Neural cell (in vitro differentiated cells): ENCODE measurements around the gene PTPRD. TPM values are rescaled to one million over a fixed set of nuclear protein-coding genes. Genes with fewer than 3 reads are reported as not detected.
"Not testable (repeated sequence)": the region's sequence is repeated elsewhere in the genome, so short reads cannot be mapped to it uniquely, and the experiment has no call there.

Experiments
- H2AFZ ChIP-seq: fragments of 200-600, 300-800 bp; sonication (generic), shearing (Covaris generic); 2 replicates; pipeline ENCODE4 v1.6.0; 2014; ENCODE audit warnings: low read depth, mild to moderate bottlenecking, antibody characterized with exemption, low read length, moderate library complexity
- H3F3A ChIP-seq: fragments of 200-600 bp; shearing (Covaris generic); 2 replicates; pipeline ENCODE4 v1.6.1; 2016; ENCODE audit warnings: mild to moderate bottlenecking, moderate library complexity, mixed read lengths, antibody characterized with exemption, low read length; ENCODE audit not compliant: insufficient read depth, poor library complexity, severe bottlenecking
- H3K27ac ChIP-seq: fragments of 200-600, 300-800 bp; sonication (generic), shearing (Covaris generic); 2 replicates; pipeline ENCODE4 v1.5.1; 2014; ENCODE audit warnings: mild to moderate bottlenecking, low read length, moderate library complexity
- H3K27me3 ChIP-seq: fragments of 300-800, 200-600 bp; sonication (generic), shearing (Covaris generic); 2 replicates; pipeline ENCODE4 v1.6.0; 2014; ENCODE audit warnings: mild to moderate bottlenecking, low read depth, low read length, moderate library complexity; ENCODE audit not compliant: insufficient read depth
- H3K36me3 ChIP-seq: fragments of 300-800, 200-600 bp; sonication (generic), shearing (Covaris generic); 2 replicates; pipeline ENCODE4 v1.5.1; 2014; ENCODE audit warnings: mild to moderate bottlenecking, antibody characterized with exemption, low read length, moderate library complexity; ENCODE audit not compliant: insufficient read depth
- H3K4me2 ChIP-seq: fragments of 300-800, 200-600 bp; sonication (generic), shearing (Covaris generic); 2 replicates; pipeline ENCODE4 v1.6.0; 2014; ENCODE audit warnings: mild to moderate bottlenecking, low read length
- H3K4me3 ChIP-seq: fragments of 300-800, 200-600 bp; sonication (generic), shearing (Covaris generic); 2 replicates; pipeline ENCODE4 v1.5.1; 2014; ENCODE audit warnings: mild to moderate bottlenecking, low read length, moderate library complexity
- H3K79me2 ChIP-seq: fragments of 200-600 bp; shearing (Covaris generic); replicated peaks from 2 replicates; pipeline ENCODE4 v1.6.0; 2014; ENCODE audit warnings: mild to moderate bottlenecking, low read length, moderate library complexity; ENCODE audit not compliant: insufficient read depth
- H3K9ac ChIP-seq: fragments of 300-800, 200-600 bp; sonication (generic), shearing (Covaris generic); 2 replicates; pipeline ENCODE4 v1.6.1; 2016; ENCODE audit warnings: mild to moderate bottlenecking, low read length, mixed read lengths
- H3K9me2 ChIP-seq: fragments of 200-600 bp; shearing (Covaris generic); 2 replicates; pipeline ENCODE4 v1.6.1; 2016; ENCODE audit warnings: mild to moderate bottlenecking, low read length, mixed read lengths; ENCODE audit not compliant: insufficient read depth
- H3K9me3 ChIP-seq: fragments of 200-600, 300-800 bp; sonication (generic), shearing (Covaris generic); 2 replicates; pipeline ENCODE4 v1.6.1; 2016; ENCODE audit warnings: mild to moderate bottlenecking, mixed run types, low read length, moderate library complexity, mixed read lengths
- H4K20me1 ChIP-seq: fragments of 200-600 bp; shearing (Covaris generic); 2 replicates; pipeline ENCODE4 v1.6.1; 2016; ENCODE audit warnings: mild to moderate bottlenecking, mixed run types; ENCODE audit not compliant: insufficient read depth
- CTCF ChIP-seq: fragments of 450-650 bp; IDR thresholded peaks from 2 replicates; pipeline ENCODE4 v1.5.1; 2014; ENCODE audit warnings: antibody characterized with exemption, mild to moderate bottlenecking, moderate library complexity; ENCODE audit not compliant: poor library complexity, severe bottlenecking
- EP300 ChIP-seq: fragments of 450-650 bp; conservative IDR thresholded peaks from 2 replicates; pipeline ENCODE4 v1.6.1; 2014; ENCODE audit warnings: antibody characterized with exemption, mild to moderate bottlenecking, moderate library complexity; ENCODE audit not compliant: poor library complexity, severe bottlenecking
- EZH2 ChIP-seq: fragments of 200-600, 300-800 bp; shearing (Covaris generic), sonication (generic); IDR thresholded peaks from 2 replicates; pipeline ENCODE4 v1.6.1; 2014; ENCODE audit warnings: antibody characterized with exemption, low read length, borderline replicate concordance, mild to moderate bottlenecking; ENCODE audit not compliant: insufficient read depth, poor library complexity, severe bottlenecking
- MXI1 ChIP-seq: fragments of 450-650 bp; conservative IDR thresholded peaks from 2 replicates; pipeline ENCODE4 v1.6.1; 2014; ENCODE audit warnings: antibody characterized with exemption, mild to moderate bottlenecking; ENCODE audit not compliant: poor library complexity, severe bottlenecking
- POLR2AphosphoS5 ChIP-seq: IDR thresholded peaks from 2 replicates; pipeline ENCODE4 v1.6.1; 2012
- RAD21 ChIP-seq: fragments of 450-650 bp; conservative IDR thresholded peaks from 2 replicates; pipeline ENCODE4 v1.6.1; 2014; ENCODE audit warnings: antibody characterized with exemption, mild to moderate bottlenecking, moderate library complexity
- REST ChIP-seq: IDR thresholded peaks from 2 replicates; pipeline ENCODE4 v1.6.1; 2012; ENCODE audit warnings: borderline replicate concordance
- SMC3 ChIP-seq: fragments of 450-650 bp; conservative IDR thresholded peaks from 2 replicates; pipeline ENCODE4 v1.6.1; 2014; ENCODE audit warnings: antibody characterized with exemption, mild to moderate bottlenecking, moderate library complexity; ENCODE audit not compliant: poor library complexity
- TAF1 ChIP-seq: IDR thresholded peaks from 2 replicates; pipeline ENCODE4 v1.6.1; 2012; ENCODE audit warnings: low read depth
- polyA plus RNA-seq: library from polyadenylated mRNA; depleted of rRNA; stranded (reverse); fragments of >200 nt; gene quantifications from 2 replicates; pipeline ENCODE4 v1.2.3, GENCODE V29; 2014

The PTPRD gene
- polyA plus RNA-seq, 1 donor from 2014 or later = 143 TPM

- H3K27ac ChIP-seq = no peak overlapping the region
- no peaks in the 10 kb centered on the region for H4K20me1 ChIP-seq
- TF ChIP-seq TAF1 = no peak
- no peak for TF ChIP-seq EZH2
- H3K9me3 ChIP-seq = no peaks in the 10 kb centered on the region
- no peak overlapping the region for H3K9ac ChIP-seq
- no peaks in the 10 kb centered on the region for H3K36me3 ChIP-seq
- no peak overlapping the region for H2AFZ ChIP-seq
- no peaks in the 10 kb centered on the region for H3K79me2 ChIP-seq
- no peaks in the 10 kb centered on the region for H3F3A ChIP-seq
- no peaks in the 10 kb centered on the region for H3K9me2 ChIP-seq
- no peak overlapping the region for H3K4me3 ChIP-seq
- H3K27me3 ChIP-seq = no peaks in the 10 kb centered on the region
- no peak overlapping the region for H3K4me2 ChIP-seq
Observed at GRCh38 chr9:9054354-9054992, 1558.3 kb downstream of the PTPRD start.

GRCh38 chr9:9045572-9045971, 1567.2 kb downstream of the PTPRD start:
- Histone ChIP-seq H3K4me2 (no peak overlapping the region), H3K36me3 (no peaks in the 10 kb centered on the region), H4K20me1 (no peaks in the 10 kb centered on the region), H3K9me2 (no peaks in the 10 kb centered on the region), H3K79me2 (no peaks in the 10 kb centered on the region), H3K9ac (no peak overlapping the region), H3K9me3 (no peaks in the 10 kb centered on the region), H3K4me3 (no peak overlapping the region), H3F3A (no peaks in the 10 kb centered on the region), H3K27ac (peak overlapping the region; percentile 17), H3K27me3 (no peaks in the 10 kb centered on the region), H2AFZ (no peak overlapping the region)
- TF ChIP-seq POLR2AphosphoS5 (peak; percentile 32), EZH2 (no peak)

GRCh38 chr9:9045072-9045471, 1567.7 kb downstream of the PTPRD start:
- H2AFZ ChIP-seq = no peak overlapping the region
- H3F3A ChIP-seq = no peaks in the 10 kb centered on the region
- H3K36me3 ChIP-seq = no peaks in the 10 kb centered on the region
- peak overlapping the region; percentile 17 for H3K27ac ChIP-seq
- no peaks in the 10 kb centered on the region for H3K79me2 ChIP-seq
- no peak overlapping the region for H3K9ac ChIP-seq
- H4K20me1 ChIP-seq = no peaks in the 10 kb centered on the region
- H3K9me2 ChIP-seq = no peaks in the 10 kb centered on the region
- TF ChIP-seq SMC3 = no peak
- no peak for TF ChIP-seq EP300
- no peak for TF ChIP-seq TAF1
- no peak for TF ChIP-seq CTCF
- no peak for TF ChIP-seq EZH2
- TF ChIP-seq POLR2AphosphoS5 = no peak
- TF ChIP-seq RAD21 = no peak
- no peak for TF ChIP-seq REST
- TF ChIP-seq MXI1 = no peak
- H3K27me3 ChIP-seq = no peaks in the 10 kb centered on the region
- H3K9me3 ChIP-seq = no peaks in the 10 kb centered on the region
- H3K4me2 ChIP-seq = peak overlapping the region; percentile 9
- peak overlapping the region; percentile 13 for H3K4me3 ChIP-seq

GRCh38 chr9:9043788-9044187, 1569.0 kb downstream of the PTPRD start:
- H3K4me2 ChIP-seq, H3K9me3 ChIP-seq, H3K9ac ChIP-seq, H3K79me2 ChIP-seq, H4K20me1 ChIP-seq, H3K36me3 ChIP-seq, H3K4me3 ChIP-seq, H2AFZ ChIP-seq, H3K27ac ChIP-seq, H3F3A ChIP-seq, H3K27me3 ChIP-seq, H3K9me2 ChIP-seq: not testable (repeated sequence)
